KBM-7 (cell line): Measurements from ENCODE around the gene CEP72.
"Not testable (repeated sequence)": the region's sequence is repeated elsewhere in the genome, so short reads cannot be mapped to it uniquely, and the experiment has no call there.

ENCODE experiments used
- DNase-seq: peaks from one replicate; pipeline ENCODE4 v3.0.0-alpha.2; 2015
- in situ Hi-C: fragments of 300-500 bp; cut with MboI; formaldehyde crosslinking; loops from 2 replicates; pipeline ENCODE4 v1.14.3; 2020; ENCODE audit warnings: low sequenced_read_pairs, low pct_unique_long_range_greater_than_20kb, mixed read lengths

CEP72 gene

GRCh38 chr5:628351-629205 is 16.4 kb downstream of the CEP72 start:
- DNase-seq, in situ Hi-C loops: not testable (repeated sequence)

- no peak for DNase-seq
- in situ Hi-C loops, result no loop called here
Observed at GRCh38 chr5:633501-633955, 21.4 kb downstream of the CEP72 start.

- in situ Hi-C loops, result no loop called here
- DNase-seq, result no peak
Observed at GRCh38 chr5:634191-634590, 22.1 kb downstream of the CEP72 start.

DNA sequence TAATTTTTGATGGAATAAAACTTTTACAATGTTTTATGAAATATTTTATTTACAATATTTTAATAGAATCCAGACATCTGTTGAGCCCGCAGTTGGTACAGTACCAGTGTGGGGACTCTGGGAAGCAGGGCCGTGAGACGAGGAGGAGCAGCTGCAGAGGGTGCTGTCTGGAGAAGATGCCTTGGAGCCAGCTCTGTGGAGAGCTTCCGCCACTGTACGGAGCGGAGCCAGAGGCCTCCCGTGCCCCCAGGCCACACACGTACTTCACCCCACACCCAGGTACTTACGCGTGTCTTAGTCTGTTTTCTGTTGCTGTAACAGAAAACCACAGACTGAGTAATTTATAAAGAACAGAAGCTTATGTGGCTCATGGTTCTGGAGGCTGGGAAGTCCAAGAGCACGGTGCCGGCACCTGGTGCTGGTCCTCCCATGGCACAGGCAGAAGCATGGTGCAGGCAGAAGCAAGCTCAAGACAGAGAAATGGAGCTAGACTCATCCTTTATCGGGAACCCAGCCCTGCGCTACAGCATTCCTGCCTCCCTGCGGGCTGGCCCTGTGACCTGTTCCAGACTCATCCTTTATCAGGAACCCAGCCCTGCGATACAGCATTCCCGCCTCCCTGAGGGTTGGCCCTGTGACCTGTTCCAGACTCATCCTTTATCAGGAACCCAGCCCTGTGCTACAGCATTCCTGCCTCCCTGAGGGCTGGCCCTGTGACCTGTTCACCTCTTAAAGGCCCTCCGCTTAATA is 23.3 kb downstream of the CEP72 start:
- in situ Hi-C loops, result no loop called here
- DNase-seq, result no peak

GRCh38 chr5:636951-637350 is 24.8 kb downstream of the CEP72 start:
- DNase-seq, result no peak
- in situ Hi-C loops, result no loop called here

- no peak for DNase-seq
- in situ Hi-C loops, result no loop called here
Observed at GRCh38 chr5:637581-638450, 25.7 kb downstream of the CEP72 start.

DNA sequence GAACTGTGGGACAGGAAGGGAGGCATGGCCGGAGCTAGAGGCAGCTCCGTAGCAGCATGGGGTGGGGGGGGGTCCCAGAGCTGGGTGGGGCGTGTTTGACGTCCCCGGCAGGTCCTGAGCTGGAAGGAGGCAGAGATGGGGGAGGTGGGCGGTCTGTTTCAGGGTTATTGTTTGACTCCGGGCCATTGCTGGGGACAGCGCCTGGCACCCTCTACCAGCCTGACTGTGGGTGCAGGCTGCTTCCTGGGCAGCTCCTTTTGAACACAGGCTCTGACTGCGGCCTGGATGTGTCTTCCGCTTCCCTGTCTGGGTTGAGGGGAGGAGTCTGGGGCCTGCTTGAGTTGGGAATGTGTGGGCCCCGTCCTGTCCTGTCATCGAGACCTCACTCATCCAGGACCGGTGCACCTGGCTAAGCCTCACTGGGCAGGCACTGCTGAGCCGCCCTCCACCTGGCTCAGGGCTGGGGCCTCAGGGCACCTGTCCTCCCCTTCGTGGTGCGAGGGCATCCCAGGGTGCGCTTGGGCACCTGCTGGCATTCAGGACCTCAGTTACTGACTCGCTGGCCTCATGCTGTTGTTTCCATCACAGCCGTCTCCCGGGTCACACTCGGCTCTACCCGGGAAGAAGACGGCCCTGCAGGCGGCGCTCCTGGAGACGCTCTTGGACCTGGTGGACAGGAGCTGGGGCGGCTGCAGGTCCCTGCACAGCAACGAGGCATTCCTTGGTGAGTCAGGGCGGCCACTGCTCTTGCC is 26.5 kb downstream of the CEP72 start:
- no peak for DNase-seq
- in situ Hi-C loops, result no loop called here

DNA sequence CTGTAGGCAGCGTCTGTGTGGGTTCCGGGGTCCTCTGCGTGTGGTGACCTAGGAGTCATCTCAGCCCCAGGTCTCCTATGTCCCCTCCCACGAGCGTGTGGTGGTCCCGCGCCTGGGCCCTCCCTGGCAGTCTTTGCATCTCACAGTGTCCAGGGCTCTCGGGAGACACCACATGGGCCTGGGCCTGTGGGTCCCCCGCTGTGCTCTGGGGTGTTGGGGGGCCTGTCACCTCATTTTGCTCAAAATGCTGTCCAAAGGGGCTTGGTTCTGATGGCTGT is 27.1 kb downstream of the CEP72 start:
- DNase-seq, result no peak
- in situ Hi-C loops, result no loop called here

DNA sequence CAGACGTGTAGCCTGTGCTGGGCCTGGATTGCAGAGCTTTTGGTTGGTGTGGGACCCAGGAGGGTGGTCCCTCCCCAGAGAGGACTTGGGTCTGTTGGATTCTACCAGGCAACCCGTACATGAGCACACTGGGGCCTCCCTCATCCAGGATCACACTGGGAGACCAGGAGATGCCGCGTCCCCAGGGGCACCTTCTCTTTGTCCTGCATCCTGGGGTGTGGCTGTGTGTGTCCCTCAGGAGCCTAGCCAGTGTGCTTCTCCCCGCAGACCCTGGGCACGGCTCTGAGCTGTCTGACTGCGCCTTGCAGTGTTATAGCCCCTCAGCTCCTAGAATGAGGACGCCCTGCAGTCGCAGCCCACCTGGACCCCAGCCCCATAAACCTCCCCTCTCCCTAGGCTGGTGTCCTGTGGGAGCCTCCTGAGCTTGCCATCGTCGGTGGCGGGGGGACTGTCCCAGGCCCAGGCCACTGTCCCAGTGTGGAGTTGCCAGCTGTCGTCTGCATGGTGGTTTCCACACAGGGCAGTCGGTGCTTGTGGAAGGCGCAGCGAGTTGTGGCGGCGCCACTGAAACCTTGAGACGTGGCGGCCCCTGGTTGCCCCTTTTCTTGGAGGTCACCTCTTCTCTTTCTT is 27.6 kb downstream of the CEP72 start:
- in situ Hi-C loops, result no loop called here
- no peak for DNase-seq

- no peak for DNase-seq
- in situ Hi-C loops, result no loop called here
Observed at GRCh38 chr5:640461-641330, 28.6 kb downstream of the CEP72 start.

DNA sequence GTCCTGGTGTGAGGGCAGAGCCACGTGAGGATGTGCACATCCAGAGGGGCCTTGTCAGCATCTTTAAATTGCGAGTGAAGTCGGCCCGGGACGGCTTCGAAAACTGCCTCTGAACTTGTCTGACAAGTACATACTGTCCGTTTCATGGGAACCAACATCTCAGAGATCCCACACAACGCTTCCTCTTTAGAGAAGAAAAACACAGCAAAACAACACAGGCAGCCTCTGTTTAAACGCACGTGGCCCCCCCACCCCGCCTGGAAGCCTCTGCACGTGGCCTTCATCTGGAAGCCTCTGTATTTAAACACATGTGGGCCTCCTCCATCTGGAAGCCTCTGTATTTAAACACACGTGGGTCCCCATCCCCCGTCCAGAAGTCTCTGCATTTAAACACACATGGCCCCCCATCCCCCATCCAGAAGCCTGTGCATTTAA is 29.2 kb downstream of the CEP72 start:
- no peak for DNase-seq
- in situ Hi-C loops, result no loop called here

GRCh38 chr5:642481-642880 is 30.3 kb downstream of the CEP72 start:
- in situ Hi-C loops, result no loop called here

GRCh38 chr5:643351-643801 is 31.2 kb downstream of the CEP72 start:
- in situ Hi-C loops, result no loop called here
- DNase-seq, result no peak

More at GRCh38 chr5:642481-642880, 30.3 kb downstream of the CEP72 start:
- DNase-seq, result no peak

DNA sequence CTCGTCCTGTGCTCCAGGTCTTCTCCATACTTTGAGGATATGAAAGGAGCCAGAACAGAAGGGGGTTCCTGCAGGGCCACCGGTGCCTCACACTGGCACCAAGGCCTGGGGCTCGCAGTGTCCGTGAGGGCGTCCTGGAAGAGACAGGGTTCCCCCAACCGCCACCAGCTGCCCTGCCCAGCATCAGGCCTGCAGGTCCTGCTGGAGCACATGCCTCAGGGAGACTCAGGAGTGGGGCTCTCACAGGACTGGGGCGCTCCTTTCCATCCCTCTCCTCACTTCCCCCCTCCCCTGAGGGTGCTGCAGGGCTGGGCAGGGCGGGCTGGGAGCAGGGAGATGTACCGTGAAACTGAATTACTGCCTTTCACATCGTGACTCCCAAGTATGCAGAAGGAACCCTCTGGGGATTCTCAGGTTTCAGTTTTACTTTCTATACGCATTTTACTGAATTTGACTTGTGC is 31.7 kb downstream of the CEP72 start:
- in situ Hi-C loops, result no loop called here
- no peak for DNase-seq

- no peak for DNase-seq
- in situ Hi-C loops, result no loop called here
Observed at GRCh38 chr5:644509-644908, 32.4 kb downstream of the CEP72 start.

GRCh38 chr5:644971-645370 is 32.8 kb downstream of the CEP72 start:
- in situ Hi-C loops, result no loop called here

GRCh38 chr5:645421-645820 is 33.3 kb downstream of the CEP72 start:
- in situ Hi-C loops, result no loop called here
- no peak for DNase-seq

More at GRCh38 chr5:644971-645370, 32.8 kb downstream of the CEP72 start:
- DNase-seq, result no peak
